Rectal smooth muscle tissue (tissue), 1 donor: ENCODE results near the gene PRKCE.

Experiments used
- H3K27ac ChIP-seq: one replicate; pipeline ENCODE4 v1.7.0; 2013; ENCODE audit warnings: low read depth, low read length, inconsistent platforms
- H3K27me3 ChIP-seq: one replicate; pipeline ENCODE4 v1.7.0; 2013; ENCODE audit warnings: low read length; ENCODE audit not compliant: control insufficient read depth, insufficient read depth
- H3K36me3 ChIP-seq: one replicate; pipeline ENCODE4 v1.7.0; 2013; ENCODE audit warnings: low read length; ENCODE audit not compliant: control insufficient read depth, insufficient read depth
- H3K4me1 ChIP-seq: one replicate; pipeline ENCODE4 v1.7.0; 2013; ENCODE audit warnings: low read length; ENCODE audit not compliant: control insufficient read depth, insufficient read depth
- H3K4me3 ChIP-seq: one replicate; pipeline ENCODE4 v1.7.0; 2013; ENCODE audit warnings: low read length
- H3K9ac ChIP-seq: one replicate; pipeline ENCODE4 v1.7.0; 2013; ENCODE audit warnings: low read length

The PRKCE gene

GRCh38 chr2:45943219-45944044 is 292.0 kb downstream of the PRKCE start:
- no peak overlapping the region for H3K4me3 ChIP-seq
- peaks cover 32% of the 10 kb centered on the region for H3K4me1 ChIP-seq
- H3K27me3 ChIP-seq: no peaks in the 10 kb centered on the region
- peak overlapping the region; percentile 26 for H3K27ac ChIP-seq
- H3K9ac ChIP-seq: no peak overlapping the region
- no peaks in the 10 kb centered on the region for H3K36me3 ChIP-seq

- H3K36me3 ChIP-seq: no peaks in the 10 kb centered on the region
- peaks cover 28% of the 10 kb centered on the region for H3K4me1 ChIP-seq
- no peak overlapping the region for H3K4me3 ChIP-seq
- no peaks in the 10 kb centered on the region for H3K27me3 ChIP-seq
- H3K27ac ChIP-seq: peak overlapping the region; percentile 26
- no peak overlapping the region for H3K9ac ChIP-seq
Observed at GRCh38 chr2:45944074-45944473, 292.6 kb downstream of the PRKCE start.

GRCh38 chr2:45945302-45945717 is 293.8 kb downstream of the PRKCE start:
- Histone ChIP-seq H3K4me3 (no peak overlapping the region), H3K27me3 (no peaks in the 10 kb centered on the region), H3K4me1 (peaks cover 24% of the 10 kb centered on the region), H3K9ac (no peak overlapping the region), H3K27ac (no peak overlapping the region), H3K36me3 (no peaks in the 10 kb centered on the region)

- Histone ChIP-seq H3K4me3 (no peak overlapping the region), H3K9ac (no peak overlapping the region), H3K27me3 (no peaks in the 10 kb centered on the region), H3K4me1 (peaks cover 25% of the 10 kb centered on the region), H3K27ac (no peak overlapping the region), H3K36me3 (no peaks in the 10 kb centered on the region)
Observed at GRCh38 chr2:45946023-45946422, 294.5 kb downstream of the PRKCE start.

GRCh38 chr2:45950606-45951005 is 299.1 kb downstream of the PRKCE start:
- Histone ChIP-seq H3K36me3 (no peaks in the 10 kb centered on the region), H3K27me3 (no peaks in the 10 kb centered on the region), H3K9ac (no peak overlapping the region), H3K27ac (no peak overlapping the region), H3K4me3 (no peak overlapping the region), H3K4me1 (peaks cover 2% of the 10 kb centered on the region)

GRCh38 chr2:45951025-45951727 is 299.7 kb downstream of the PRKCE start:
- no peak overlapping the region for H3K9ac ChIP-seq
- no peak overlapping the region for H3K27ac ChIP-seq
- H3K4me1 ChIP-seq: peaks cover 2% of the 10 kb centered on the region
- no peaks in the 10 kb centered on the region for H3K36me3 ChIP-seq
- H3K27me3 ChIP-seq: no peaks in the 10 kb centered on the region
- no peak overlapping the region for H3K4me3 ChIP-seq

- H3K36me3 ChIP-seq: no peaks in the 10 kb centered on the region
- no peak overlapping the region for H3K9ac ChIP-seq
- peaks cover 2% of the 10 kb centered on the region for H3K4me1 ChIP-seq
- H3K27me3 ChIP-seq: no peaks in the 10 kb centered on the region
- no peak overlapping the region for H3K27ac ChIP-seq
- H3K4me3 ChIP-seq: no peak overlapping the region
Observed at GRCh38 chr2:45952591-45952990, 301.1 kb downstream of the PRKCE start.

- Histone ChIP-seq H3K36me3 (no peaks in the 10 kb centered on the region), H3K27ac (no peak overlapping the region), H3K27me3 (no peaks in the 10 kb centered on the region), H3K4me1 (peaks cover 2% of the 10 kb centered on the region), H3K4me3 (no peak overlapping the region), H3K9ac (no peak overlapping the region)
Observed at GRCh38 chr2:45953376-45954027, 302.0 kb downstream of the PRKCE start.

GRCh38 chr2:45954233-45954850 is 302.9 kb downstream of the PRKCE start:
- H3K27me3 ChIP-seq: no peaks in the 10 kb centered on the region
- no peak overlapping the region for H3K9ac ChIP-seq
- H3K27ac ChIP-seq: no peak overlapping the region
- H3K4me1 ChIP-seq: peaks cover 2% of the 10 kb centered on the region
- H3K4me3 ChIP-seq: no peak overlapping the region
- H3K36me3 ChIP-seq: no peaks in the 10 kb centered on the region

- Histone ChIP-seq H3K4me3 (no peak overlapping the region), H3K27ac (no peak overlapping the region), H3K36me3 (no peaks in the 10 kb centered on the region), H3K27me3 (no peaks in the 10 kb centered on the region), H3K9ac (no peak overlapping the region), H3K4me1 (peaks cover 14% of the 10 kb centered on the region)
Observed at GRCh38 chr2:45957533-45958227, 306.2 kb downstream of the PRKCE start.

- no peaks in the 10 kb centered on the region for H3K36me3 ChIP-seq
- no peak overlapping the region for H3K9ac ChIP-seq
- H3K4me1 ChIP-seq: peaks cover 27% of the 10 kb centered on the region
- no peaks in the 10 kb centered on the region for H3K27me3 ChIP-seq
- H3K4me3 ChIP-seq: no peak overlapping the region
- H3K27ac ChIP-seq: no peak overlapping the region
Observed at GRCh38 chr2:45960057-45960863, 308.8 kb downstream of the PRKCE start.
